GM12891 (cell line): ENCODE measurements around the gene FKBP5.

Source experiments
- DNase-seq: peaks from one replicate; pipeline ENCODE4 v3.0.0; 2011; ENCODE audit warnings: low spot score; ENCODE audit not compliant: insufficient read length
- FAIRE-seq: peaks from 2 replicates; lab custom pipeline; 2011; peaks lifted over from hg19 to GRCh38; lab: Jason Lieb, UNC
- PAX5 ChIP-seq: IDR thresholded peaks from 2 replicates; pipeline ENCODE4 v1.6.1; 2011; ENCODE audit warnings: low read length, moderate library complexity, mild to moderate bottlenecking; ENCODE audit not compliant: insufficient read depth, severe bottlenecking
- POLR2A ChIP-seq: IDR thresholded peaks from 2 replicates; pipeline ENCODE4 v1.6.1; 2011; ENCODE audit warnings: low read depth, low read length, control low read depth
- POLR2AphosphoS5 ChIP-seq: IDR thresholded peaks from 2 replicates; pipeline ENCODE4 v1.6.1; 2011; ENCODE audit warnings: low read depth, low read length, control low read depth
- POU2F2 ChIP-seq: IDR thresholded peaks from 2 replicates; pipeline ENCODE4 v1.6.1; 2011; ENCODE audit warnings: low read depth, mild to moderate bottlenecking, control low read depth, low read length, moderate library complexity
- SPI1 ChIP-seq: IDR thresholded peaks from 2 replicates; pipeline ENCODE4 v1.6.1; 2011; ENCODE audit warnings: low read depth, low read length, control low read depth
- TAF1 ChIP-seq: IDR thresholded peaks from 2 replicates; pipeline ENCODE4 v1.6.1; 2011; ENCODE audit warnings: low read depth, low read length, control low read depth

FKBP5 gene

DNA sequence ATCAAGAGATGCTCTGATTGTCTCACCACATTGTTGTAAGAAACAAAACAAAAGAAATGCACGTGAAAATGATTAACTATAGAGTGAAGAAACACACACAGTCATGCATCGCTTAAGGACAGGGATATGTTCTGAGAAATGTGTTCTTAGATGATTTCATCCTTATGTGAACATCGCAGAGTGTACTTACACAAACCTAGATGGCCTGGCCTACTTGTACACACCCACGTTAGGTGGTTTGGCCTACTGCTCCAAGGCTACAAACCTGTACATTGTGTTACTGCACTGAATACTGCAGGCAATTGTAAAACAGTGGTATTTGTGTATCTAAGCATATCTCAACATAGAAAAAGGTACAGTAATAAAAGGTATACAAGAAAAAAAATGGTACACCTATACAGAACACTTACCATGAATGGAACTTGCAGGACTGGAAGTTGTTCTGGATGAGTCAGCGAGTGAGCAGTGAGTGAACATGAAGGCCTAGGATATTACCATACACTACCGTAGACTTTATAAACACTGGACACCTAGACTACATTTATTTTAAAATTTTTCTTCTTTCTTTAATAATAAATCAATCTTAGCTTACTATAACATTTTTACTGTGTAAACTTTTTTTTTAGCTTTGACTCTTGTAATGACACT is 48.6 kb downstream of the FKBP5 start:
- no peak for DNase-seq
- TF ChIP-seq POLR2AphosphoS5 (no peak), POLR2A (no peak), TAF1 (no peak), SPI1 (no peak), POU2F2 (no peak), PAX5 (no peak)
- peak; percentile 13 for FAIRE-seq

DNA sequence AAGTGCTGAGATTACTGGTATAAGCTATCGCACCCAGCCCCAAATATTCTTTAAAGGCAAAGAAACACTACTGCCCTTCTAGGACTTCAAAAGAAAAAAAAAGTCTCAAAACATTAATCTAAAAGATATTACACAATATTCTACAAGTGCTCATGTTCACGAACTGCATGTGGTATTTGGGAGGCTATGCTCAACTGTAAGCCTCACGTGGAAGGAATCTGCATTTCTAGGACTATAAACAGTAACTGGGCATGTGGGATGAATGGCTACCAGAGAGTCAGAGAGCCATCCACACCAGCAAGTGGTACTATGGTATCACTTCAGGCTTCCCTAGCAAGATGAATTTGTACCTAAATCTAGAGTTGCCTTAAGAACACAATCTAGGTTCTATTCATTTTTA is 50.0 kb downstream of the FKBP5 start:
- FAIRE-seq = no peak
- DNase-seq = no peak
- no peak for TF ChIP-seq PAX5
- no peak for TF ChIP-seq SPI1
- no peak for TF ChIP-seq POLR2A
- no peak for TF ChIP-seq POLR2AphosphoS5
- no peak for TF ChIP-seq TAF1
- no peak for TF ChIP-seq POU2F2

DNA sequence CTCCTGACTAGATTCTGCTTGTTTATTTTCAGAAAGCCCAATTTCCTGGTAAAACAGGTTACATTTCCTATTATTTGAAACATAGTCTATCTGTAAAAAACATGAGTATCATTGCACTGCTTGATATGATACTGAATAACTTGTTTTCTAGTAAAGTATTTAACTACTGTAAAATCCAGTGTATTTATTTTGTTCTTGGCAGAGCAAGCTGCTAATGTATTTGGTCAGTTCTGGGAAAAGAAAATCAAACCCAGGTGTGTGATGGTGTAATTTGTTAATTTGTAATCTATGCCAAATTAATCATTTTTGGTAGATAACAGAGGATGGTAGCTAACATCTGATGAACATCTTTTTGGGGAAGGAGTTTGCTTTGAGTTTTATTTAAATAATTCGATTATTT is 50.8 kb downstream of the FKBP5 start:
- TF ChIP-seq POU2F2 (no peak), POLR2AphosphoS5 (no peak), TAF1 (no peak), POLR2A (no peak), SPI1 (no peak), PAX5 (no peak)
- DNase-seq = no peak
- FAIRE-seq = no peak

DNA sequence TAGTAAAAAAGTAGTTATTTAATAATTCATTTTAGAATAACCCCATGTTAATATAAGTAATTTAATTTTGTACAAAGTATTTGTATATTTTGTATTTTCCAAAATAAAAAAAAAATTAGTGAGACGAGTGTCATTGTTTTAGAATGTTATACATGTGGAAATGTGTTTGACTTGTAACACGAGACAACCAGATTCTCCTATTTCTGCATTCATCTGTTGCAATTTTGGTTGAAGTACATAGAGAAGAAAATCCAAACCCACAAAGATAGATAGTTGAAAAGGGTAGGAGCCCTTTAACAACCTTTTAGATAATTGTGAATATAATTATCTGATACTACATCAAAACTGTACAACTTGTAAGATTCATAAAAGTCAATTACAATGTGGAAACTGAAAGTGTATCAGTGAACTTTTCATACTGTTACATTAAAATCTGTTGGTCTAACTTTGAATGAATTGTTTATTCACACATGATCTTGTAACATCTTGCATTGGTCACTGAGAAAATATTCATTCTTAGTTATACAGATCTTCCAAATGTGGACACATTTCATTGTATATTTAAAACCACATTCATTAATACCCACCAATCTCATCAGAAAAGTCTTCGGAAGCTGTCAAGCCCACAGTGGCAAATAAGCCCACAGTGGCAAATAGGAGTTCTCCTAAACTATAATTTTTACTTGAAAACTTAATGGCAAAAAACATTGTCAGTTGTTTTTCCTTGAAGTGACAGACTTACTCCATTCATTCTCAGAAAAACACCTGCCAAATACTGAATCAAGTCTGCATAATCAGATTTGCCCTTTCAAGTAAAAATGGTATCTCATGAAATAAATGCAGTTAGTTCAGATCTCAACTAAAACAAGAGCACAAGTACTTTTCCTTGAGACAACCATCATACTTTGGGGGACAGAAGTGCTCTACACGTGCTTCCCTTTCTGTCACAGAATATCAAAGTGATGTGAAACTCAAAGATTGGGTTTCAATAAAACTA is 52.8 kb downstream of the FKBP5 start:
- FAIRE-seq = peak; percentile 48
- DNase-seq = no peak
- TF ChIP-seq TAF1 = no peak
- no peak for TF ChIP-seq POU2F2
- no peak for TF ChIP-seq PAX5
- TF ChIP-seq POLR2AphosphoS5 = no peak
- TF ChIP-seq SPI1 = no peak

DNA sequence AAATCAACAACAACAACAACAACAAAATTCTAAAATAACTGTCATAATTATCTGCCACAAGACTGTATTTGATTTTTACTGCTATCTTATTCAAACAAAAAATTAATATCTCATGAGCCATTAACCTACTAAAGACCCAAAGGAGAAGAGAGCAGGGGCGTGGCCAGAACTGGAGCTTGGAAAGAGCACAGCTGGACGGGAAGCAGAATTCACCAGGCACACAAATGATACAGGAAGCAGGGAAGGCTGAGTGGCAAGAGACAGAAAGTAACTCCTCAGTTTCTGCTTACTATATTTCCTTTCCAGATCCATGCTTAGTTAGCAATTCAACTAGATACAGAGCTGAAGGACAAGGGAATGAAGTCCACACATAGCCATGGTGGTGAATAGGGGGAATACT is 54.4 kb downstream of the FKBP5 start:
- DNase-seq = no peak
- TF ChIP-seq POLR2A (no peak), POLR2AphosphoS5 (no peak), PAX5 (no peak), POU2F2 (no peak), TAF1 (no peak), SPI1 (no peak)
- FAIRE-seq = no peak

DNA sequence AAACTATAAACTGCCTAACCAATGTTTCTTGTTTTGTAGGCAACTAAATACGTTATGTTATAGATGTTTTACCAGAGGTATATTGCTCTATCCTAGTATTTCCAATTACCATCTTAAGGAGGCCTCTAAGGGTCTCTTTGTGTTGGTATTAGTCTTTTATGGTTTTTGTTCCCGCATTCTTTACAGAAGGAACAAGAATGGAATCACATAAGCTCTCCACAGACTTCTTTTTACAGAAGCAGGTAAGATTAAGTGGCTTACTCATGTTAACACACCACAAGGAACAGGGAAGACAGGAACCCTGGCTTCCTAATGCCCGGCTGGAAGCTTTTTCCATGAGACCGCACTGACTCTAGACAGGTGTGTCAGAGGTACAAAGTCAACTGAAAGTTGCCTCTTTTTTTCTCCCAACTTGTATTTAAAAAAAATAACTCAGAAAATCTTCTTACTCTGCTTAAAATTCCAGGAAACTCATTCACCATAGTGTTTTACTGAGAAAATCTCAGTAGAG is 55.1 kb downstream of the FKBP5 start:
- no peak for DNase-seq
- no peak for TF ChIP-seq SPI1
- TF ChIP-seq POLR2A = no peak
- TF ChIP-seq POU2F2 = no peak
- TF ChIP-seq PAX5 = no peak
- no peak for TF ChIP-seq POLR2AphosphoS5
- no peak for TF ChIP-seq TAF1
- no peak for FAIRE-seq

DNA sequence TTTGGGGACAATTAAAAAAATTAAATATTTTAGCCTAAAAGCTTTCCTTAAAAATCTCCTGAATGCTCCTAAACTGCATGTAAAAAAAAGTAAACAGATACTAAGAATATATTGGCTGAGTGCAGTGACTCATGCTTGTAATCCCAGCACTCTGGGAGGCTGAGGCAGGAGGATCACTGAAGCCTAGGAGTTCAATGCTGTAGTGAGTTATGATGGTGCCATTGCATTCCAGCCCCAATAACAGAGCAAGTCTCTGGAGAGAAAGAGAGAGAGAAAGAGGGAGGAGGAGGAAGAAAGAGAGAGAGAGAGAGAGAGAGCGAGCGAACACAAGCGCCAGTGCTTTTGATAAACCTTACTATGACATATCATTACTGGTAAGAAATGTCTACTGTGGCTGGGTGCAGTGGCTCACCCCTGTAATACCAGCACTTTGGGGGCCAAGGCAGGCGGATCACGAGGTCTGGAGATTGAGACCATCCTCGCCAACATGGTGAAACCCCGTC is 58.8 kb downstream of the FKBP5 start:
- TF ChIP-seq PAX5 (no peak), POU2F2 (no peak), POLR2AphosphoS5 (no peak), SPI1 (no peak), TAF1 (no peak), POLR2A (no peak)
- FAIRE-seq (no peak), DNase-seq (no peak)

DNA sequence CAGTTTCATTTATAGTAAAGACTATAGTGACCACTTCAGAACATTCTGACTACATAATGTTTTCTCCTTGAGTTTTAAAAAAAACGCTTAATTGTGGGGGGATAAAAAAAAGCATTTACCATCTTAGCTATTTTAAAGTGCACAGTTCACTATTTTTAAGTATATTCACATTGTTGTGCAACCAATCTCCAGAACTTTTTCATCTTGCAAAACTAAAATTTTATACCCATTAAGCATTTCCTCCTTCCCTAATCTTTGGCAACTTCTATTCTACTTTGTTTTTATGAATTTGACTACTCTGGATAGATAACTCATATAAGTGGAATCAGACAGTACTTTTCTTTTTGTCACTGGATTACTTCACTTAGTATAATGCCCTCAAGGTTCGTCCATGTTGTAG is 62.3 kb downstream of the FKBP5 start:
- TF ChIP-seq SPI1 = no peak
- no peak for TF ChIP-seq POLR2AphosphoS5
- no peak for TF ChIP-seq POLR2A
- TF ChIP-seq TAF1 = no peak
- no peak for TF ChIP-seq POU2F2
- no peak for TF ChIP-seq PAX5
- FAIRE-seq = no peak
- DNase-seq = no peak

DNA sequence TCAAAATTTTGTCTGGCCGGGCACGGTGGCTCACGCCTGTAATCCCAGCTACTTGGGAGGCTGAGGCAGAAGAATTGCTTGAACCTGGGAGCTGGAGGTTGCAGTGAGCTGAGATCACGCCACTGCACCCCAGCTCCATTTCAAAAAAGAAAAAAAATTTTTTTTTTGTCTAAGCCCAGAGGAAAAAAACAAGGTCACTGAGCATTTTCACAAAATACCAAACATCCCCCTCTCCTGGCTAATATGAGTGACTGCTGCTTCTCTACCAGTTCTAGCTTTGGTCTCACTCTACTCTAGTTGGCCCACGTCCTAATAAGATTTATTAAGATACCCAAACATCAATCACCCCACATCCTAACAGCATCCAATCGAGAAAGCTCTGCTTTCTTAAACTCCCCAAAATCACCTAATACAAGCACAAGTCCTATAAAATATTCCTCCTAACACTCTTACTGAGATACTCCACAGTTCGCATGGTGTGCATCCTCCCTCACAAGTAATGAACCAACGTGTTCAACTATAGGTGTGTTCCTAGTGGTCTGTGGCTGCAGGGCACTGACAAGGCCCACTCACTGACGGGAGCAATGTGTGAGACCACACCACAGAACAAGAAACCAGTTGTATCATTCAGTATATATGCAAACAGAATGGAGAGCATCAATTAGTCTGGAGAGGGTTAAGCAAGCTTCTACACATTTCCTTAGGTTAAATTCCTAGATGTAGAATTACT is 64.2 kb downstream of the FKBP5 start:
- TF ChIP-seq TAF1 = no peak
- no peak for TF ChIP-seq POLR2AphosphoS5
- no peak for TF ChIP-seq POLR2A
- TF ChIP-seq PAX5 = no peak
- TF ChIP-seq POU2F2 = no peak
- TF ChIP-seq SPI1 = no peak
- DNase-seq = no peak

More for the DNA sequence above, 64.2 kb downstream of the FKBP5 start:
- no peak for FAIRE-seq
